Jurkat, Clone E6-1 (cell line): ENCODE data around the gene PDC.
"Not testable (repeated sequence)": the region's sequence is repeated elsewhere in the genome, so short reads cannot be mapped to it uniquely, and the experiment has no call there.

Experiments used
- DNase-seq: peaks from one replicate; pipeline ENCODE4 v3.0.0-alpha.2; 2011; ENCODE audit warnings: low read depth, low spot score
- H3K4me3 ChIP-seq: 2 replicates; pipeline ENCODE4 v1.5.1; 2011; ENCODE audit warnings: mild to moderate bottlenecking, low read length, control low read depth, moderate library complexity

PDC gene

GRCh38 chr1:186474208-186474607 is 13.3 kb upstream of the PDC start:
- no peak for DNase-seq
- H3K4me3 ChIP-seq: no peak overlapping the region

GRCh38 chr1:186473047-186473446 is 12.1 kb upstream of the PDC start:
- no peak overlapping the region for H3K4me3 ChIP-seq
- no peak for DNase-seq

DNA sequence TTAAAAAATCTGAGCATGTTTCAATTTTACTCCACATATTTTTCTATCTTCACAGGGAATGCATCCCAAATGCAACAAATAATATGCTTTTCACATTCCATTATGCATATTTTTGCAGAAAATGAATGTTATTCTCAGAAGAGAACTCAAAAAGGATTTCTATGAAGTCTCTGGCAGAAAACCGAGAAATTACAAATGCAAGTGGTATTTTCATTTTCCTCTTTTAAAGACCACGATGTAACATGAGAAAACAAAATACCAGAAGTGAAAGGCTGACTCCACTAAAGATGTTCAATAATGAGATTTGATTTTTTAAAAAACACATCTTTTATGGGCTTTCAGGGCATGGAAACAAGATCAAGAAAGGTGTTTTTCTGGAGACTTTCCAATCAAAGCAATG is 5.0 kb upstream of the PDC start:
- no peak overlapping the region for H3K4me3 ChIP-seq
- DNase-seq: no peak

DNA sequence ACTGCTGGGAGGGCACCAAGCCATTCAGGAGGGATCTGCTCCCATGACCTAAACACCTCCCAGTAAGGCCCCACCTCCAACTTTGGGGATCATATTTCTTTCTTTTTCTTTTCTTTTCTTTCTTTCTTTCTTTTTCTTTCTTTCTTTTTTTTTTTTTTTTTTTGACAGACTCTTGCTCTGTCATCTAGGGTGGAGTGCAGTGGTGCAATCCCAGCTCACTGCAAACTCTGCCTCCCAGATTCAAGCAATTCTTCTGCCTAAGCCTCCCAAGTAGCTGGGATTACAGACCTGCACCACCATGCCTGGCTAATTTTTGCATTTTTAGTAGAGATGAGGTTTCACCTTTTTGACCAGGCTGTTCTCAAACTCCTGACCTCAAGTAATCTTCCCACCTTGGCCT is 4.6 kb upstream of the PDC start:
- not testable (repeated sequence) for H3K4me3 ChIP-seq, DNase-seq

GRCh38 chr1:186463926-186464325 is 3.0 kb upstream of the PDC start:
- no peak for DNase-seq
- H3K4me3 ChIP-seq: no peak overlapping the region

- no peak overlapping the region for H3K4me3 ChIP-seq
These were observed 2.6 kb upstream of the PDC start for GRCh38 chr1:186463511-186463910.

GRCh38 chr1:186459161-186459560 is 1.8 kb downstream of the PDC start:
- not testable (repeated sequence) for H3K4me3 ChIP-seq, DNase-seq

More at GRCh38 chr1:186463511-186463910, 2.6 kb upstream of the PDC start:
- DNase-seq: no peak

DNA sequence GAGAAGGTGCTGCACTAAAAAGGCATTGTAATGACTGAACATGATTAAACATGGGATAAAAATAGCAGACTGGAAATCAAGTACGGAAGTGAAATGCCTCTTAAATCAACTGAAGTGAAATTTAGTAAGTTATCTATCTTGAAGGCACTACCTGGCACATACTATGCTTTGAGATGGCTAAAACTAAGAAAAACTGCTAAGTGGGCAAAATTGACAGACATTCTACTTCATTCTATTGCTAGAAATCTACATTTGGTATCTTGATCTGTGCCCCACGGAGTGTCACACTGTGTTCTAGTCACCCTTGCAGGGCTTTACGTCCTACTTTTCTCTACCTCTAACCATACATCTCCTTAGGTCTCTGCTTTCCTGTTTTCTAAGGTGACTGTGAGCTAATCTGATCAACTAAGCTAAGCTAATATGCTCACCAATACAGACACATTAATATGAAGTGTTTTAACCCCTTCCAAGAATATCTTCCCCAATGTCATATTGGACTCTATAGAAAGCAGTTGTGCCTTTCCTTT is 4.1 kb downstream of the PDC start:
- DNase-seq: no peak
- H3K4me3 ChIP-seq: no peak overlapping the region

- no peak overlapping the region for H3K4me3 ChIP-seq
- DNase-seq: no peak
These were observed 5.9 kb downstream of the PDC start for GRCh38 chr1:186454981-186455380.

DNA sequence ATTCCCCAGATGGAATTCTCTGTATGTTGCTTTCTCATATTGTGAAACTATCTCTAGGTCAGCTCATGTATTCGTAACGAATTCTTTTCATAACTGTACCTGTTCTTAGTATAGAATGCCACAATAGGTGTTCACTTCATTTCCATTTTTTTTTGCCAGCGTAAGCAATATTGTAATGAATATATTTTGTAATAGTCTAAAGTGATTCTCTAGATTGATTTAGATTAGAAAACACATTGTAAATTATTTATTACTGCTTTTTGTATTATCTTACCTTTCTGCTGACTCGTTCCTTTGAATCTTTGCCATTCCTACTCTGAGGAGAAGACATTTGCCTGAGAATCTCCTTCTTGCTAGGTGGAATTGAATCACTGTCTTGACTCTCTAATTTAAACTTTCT is 14.8 kb downstream of the PDC start:
- H3K4me3 ChIP-seq: no peak overlapping the region
- DNase-seq: no peak

DNA sequence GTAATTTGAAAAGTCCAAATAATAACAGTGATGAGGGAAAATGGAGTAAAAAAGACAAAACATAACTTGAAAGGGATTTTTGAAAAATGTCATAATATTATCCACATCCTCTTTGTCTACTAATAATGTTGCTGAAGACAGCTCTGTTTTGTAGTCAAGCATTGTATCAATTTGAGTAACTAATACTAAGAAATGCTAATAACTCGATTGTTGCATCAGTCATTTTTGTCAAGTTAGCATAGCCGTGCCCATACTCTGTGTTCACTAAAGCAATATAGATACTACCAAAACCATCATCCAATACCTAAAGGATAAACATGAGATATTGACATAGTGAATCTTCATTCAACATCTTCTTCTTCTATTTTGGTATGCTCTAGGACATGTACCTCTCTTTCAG is 17.3 kb downstream of the PDC start:
- no peak for DNase-seq
- no peak overlapping the region for H3K4me3 ChIP-seq

DNA sequence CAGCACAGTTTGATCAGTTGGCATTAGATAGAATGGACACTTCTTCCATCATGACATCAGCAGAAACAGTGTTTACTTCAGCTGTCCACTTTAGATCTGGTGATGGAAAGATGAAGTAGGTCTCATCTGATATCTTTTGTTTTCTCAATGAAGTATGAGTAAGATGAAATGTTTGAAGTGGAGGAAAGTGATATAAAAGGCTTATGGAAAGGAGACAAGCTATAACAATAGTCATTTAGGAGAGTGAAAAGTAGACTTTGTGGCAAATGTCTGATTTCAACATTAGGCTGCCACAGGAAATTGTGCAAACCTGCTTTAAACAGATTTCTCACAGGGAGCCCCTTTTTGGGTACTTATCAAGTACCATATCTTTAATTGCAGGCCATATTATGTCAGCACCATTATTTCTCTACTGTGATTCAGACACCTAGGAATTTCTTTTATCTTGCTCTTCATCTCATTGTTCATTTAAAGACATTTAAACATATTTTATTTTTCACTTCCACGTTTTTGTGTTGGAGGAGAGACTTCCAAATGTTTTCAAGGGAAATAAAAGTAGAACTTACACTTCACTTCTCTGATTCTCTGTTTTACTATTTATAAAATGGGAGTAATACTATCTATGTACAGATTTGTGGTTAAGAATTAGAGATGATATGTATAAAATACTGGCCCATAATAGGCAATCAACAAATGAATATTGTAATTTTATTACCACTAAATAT is 18.1 kb downstream of the PDC start:
- DNase-seq: peak; percentile 16
- H3K4me3 ChIP-seq: no peak overlapping the region

GRCh38 chr1:186440584-186440983 is 20.3 kb downstream of the PDC start:
- no peak for DNase-seq
- H3K4me3 ChIP-seq: no peak overlapping the region

- DNase-seq: no peak
- no peak overlapping the region for H3K4me3 ChIP-seq
These were observed 22.3 kb downstream of the PDC start for GRCh38 chr1:186438567-186438966.

DNA sequence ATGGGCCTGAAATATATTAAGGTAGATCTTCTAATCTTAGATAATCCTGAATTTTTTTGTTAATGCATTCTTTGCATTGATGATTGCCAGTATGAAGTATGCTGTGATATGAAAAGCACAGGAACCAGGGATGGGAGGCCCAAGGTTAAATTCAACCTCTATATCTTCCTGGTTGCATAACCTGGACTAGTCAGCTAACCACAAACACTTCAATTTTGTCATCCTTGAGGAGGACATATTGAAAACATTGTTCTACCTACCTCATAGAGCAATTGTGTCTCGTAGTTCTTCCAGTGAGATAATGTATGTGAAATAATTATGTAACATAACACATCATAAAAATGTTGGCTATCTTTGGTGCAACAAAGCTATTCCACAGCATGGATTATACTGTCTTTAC is 25.6 kb downstream of the PDC start:
- no peak overlapping the region for H3K4me3 ChIP-seq
- DNase-seq: no peak

DNA sequence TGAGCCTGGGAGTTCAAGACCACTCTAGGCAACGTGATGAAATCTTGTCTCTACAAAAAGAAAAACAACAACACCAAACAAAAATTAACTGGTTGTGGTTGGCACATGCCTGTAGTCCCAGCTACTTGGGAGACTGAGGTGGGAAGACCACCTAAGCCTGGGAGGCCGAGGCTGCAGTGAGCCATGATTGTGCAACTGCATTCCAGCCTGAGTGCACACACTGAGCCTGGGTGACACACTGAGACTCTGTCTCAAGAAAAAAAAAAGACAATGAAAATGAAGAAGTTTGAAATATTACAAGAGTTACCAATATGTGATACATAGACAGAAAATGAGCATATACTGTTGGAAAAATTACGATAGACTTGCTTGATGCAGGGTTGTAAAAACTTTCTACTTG is 31.9 kb downstream of the PDC start:
- no peak for DNase-seq

DNA sequence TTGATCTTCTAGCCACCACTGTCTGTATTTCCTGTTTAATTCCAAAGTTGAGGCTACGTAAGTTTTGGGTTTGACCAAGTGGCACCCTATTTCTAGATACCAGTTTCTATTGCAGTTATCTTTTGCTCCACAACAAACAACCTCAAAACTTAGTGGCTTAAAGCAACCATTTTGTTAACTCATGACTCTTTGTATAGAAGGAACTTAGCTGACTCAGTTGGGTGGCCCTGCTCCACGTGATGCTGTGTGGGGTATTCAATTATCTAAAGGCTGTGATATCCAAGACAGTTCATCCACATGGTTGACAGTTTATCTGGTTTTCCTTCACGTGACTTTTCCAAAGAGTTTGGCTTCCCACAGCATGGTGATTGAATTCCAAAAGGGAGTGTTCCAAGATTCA is 34.8 kb downstream of the PDC start:
- no peak for DNase-seq

More for the DNA sequence above, 31.9 kb downstream of the PDC start:
- no peak overlapping the region for H3K4me3 ChIP-seq

GRCh38 chr1:186424539-186424938 is 36.4 kb downstream of the PDC start:
- H3K4me3 ChIP-seq: no peak overlapping the region
- DNase-seq: no peak

More for the DNA sequence above, 34.8 kb downstream of the PDC start:
- no peak overlapping the region for H3K4me3 ChIP-seq

GRCh38 chr1:186421446-186421845 is 39.5 kb downstream of the PDC start:
- no peak for DNase-seq
- no peak overlapping the region for H3K4me3 ChIP-seq

GRCh38 chr1:186420923-186421322 is 40.0 kb downstream of the PDC start:
- H3K4me3 ChIP-seq: no peak overlapping the region
- no peak for DNase-seq

DNA sequence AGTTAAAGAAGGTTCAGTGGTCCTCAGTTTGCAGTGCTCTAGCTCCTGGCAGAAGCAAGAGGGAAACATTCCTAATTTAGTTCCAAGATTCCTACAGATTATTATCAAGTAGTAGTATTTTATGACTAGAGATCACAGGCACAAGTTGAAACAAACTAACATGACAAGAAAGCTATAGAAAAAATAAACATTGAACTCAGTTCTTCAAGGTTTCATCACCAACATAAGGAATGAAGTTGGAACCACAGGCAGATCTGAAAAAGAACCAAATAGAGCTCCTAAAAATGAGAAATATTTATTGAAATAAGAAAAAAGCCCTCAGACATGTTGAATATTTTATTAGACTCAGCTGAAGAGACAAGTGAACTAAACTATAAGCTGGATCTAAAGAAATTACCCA is 40.6 kb downstream of the PDC start:
- H3K4me3 ChIP-seq: no peak overlapping the region
- DNase-seq: no peak
